Measurements from ENCODE around the gene TAF13.

DNA sequence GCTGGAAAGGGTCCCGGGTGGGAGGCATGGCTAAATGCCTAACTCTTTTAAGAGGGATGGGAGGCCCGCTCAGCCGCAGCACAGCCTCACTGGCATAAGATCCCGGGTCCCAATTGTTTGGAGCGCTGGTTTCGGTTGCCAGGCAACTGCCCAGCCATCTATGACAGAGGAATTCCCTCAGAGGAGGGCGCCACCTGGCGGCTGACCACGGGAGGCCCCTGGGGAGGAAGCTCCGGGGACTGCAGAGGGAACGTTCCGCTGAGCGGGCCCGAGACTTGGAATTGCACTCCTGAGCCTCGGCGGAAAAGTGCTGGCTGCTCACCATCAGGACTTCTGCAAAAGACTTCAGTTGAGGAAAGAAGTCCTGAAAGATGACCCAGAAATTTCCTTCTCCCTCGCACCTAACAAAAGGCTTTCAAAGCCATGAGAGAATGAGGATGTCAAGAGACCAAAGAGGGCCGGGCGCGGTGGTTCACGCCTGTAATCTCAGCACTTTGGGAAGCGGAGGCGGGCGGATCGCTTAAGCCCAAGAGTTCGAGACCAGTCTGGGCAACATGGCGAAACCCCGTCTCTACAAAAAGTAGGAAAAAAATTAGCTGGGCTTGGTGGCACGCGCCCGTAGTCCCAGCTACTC, 37.0 kb upstream of the TAF13 start:
- TF ChIP-seq, protein P1, sequence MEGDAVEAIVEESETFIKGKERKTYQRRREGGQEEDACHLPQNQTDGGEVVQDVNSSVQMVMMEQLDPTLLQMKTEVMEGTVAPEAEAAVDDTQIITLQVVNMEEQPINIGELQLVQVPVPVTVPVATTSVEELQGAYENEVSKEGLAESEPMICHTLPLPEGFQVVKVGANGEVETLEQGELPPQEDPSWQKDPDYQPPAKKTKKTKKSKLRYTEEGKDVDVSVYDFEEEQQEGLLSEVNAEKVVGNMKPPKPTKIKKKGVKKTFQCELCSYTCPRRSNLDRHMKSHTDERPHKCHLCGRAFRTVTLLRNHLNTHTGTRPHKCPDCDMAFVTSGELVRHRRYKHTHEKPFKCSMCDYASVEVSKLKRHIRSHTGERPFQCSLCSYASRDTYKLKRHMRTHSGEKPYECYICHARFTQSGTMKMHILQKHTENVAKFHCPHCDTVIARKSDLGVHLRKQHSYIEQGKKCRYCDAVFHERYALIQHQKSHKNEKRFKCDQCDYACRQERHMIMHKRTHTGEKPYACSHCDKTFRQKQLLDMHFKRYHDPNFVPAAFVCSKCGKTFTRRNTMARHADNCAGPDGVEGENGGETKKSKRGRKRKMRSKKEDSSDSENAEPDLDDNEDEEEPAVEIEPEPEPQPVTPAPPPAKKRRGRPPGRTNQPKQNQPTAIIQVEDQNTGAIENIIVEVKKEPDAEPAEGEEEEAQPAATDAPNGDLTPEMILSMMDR (IDR thresholded peaks at IDR 0.05; ENCODE audit: low read length) = peak; percentile 77
- TF ChIP-seq EZH2 (optimal IDR thresholded peaks at IDR 0.05; ENCODE audit: low read depth, low read length) = no peak

Data from MM.1S (cell line).